Hepatocyte (in vitro differentiated cells): Measurements from ENCODE around the gene C1orf21.

ENCODE experiments used
- CTCF ChIP-seq: fragments of 200-600 bp; sonication (generic); IDR thresholded peaks from 2 replicates; pipeline ENCODE4 v1.5.1; 2016; ENCODE audit warnings: antibody characterized with exemption, mild to moderate bottlenecking; ENCODE audit not compliant: poor library complexity
- EZH2 ChIP-seq: fragments of 200-600 bp; sonication (generic); IDR thresholded peaks from 2 replicates; pipeline ENCODE4 v1.6.1; 2016; ENCODE audit warnings: antibody characterized with exemption, mild to moderate bottlenecking, borderline replicate concordance
- EZH2phosphoT487 ChIP-seq: fragments of 200-600 bp; sonication (generic); IDR thresholded peaks from one replicate; pipeline ENCODE4 v1.6.1; 2018; ENCODE audit warnings: antibody characterized with exemption, mild to moderate bottlenecking, low read depth, moderate library complexity; ENCODE audit not compliant: unreplicated experiment, severe bottlenecking

GRCh38 chr1:184447651-184448185 lies 60.9 kb downstream of the C1orf21 start:
- TF ChIP-seq EZH2phosphoT487 = no peak
- TF ChIP-seq CTCF = no peak
- TF ChIP-seq EZH2 = no peak
